HepG2 (cell line): ENCODE measurements around the gene OTOP2.

ENCODE experiments used
- CTCF ChIP-seq: sonication (generic); formaldehyde crosslinking; IDR thresholded peaks from 2 replicates; pipeline ENCODE4 v1.5.0; 2020; ENCODE audit warnings: mild to moderate bottlenecking, missing genetic modification reagents, moderate library complexity
- ETV6 ChIP-seq: sonication (generic); formaldehyde crosslinking; conservative IDR thresholded peaks from 2 replicates; pipeline ENCODE4 v1.4.0; 2020; ENCODE audit warnings: missing genetic modification reagents
- FOXM1 ChIP-seq: sonication (generic); formaldehyde crosslinking; IDR thresholded peaks from 2 replicates; pipeline ENCODE4 v1.5.0; 2020; ENCODE audit warnings: missing genetic modification reagents
- GTF3A ChIP-seq: sonication (generic); formaldehyde crosslinking; conservative IDR thresholded peaks from 2 replicates; pipeline ENCODE4 v1.4.0; 2020; ENCODE audit warnings: mild to moderate bottlenecking, missing genetic modification reagents
- KLF15 ChIP-seq: sonication (generic); formaldehyde crosslinking; IDR thresholded peaks from 2 replicates; pipeline ENCODE4 v1.8.1; 2023; ENCODE audit warnings: borderline replicate concordance, mild to moderate bottlenecking, inconsistent platforms, missing genetic modification reagents, mixed read lengths
- MAFK ChIP-seq, 2 experiments: IDR thresholded peaks in 1 of 2; conservative IDR thresholded peaks in 1 of 2; 2 replicates each; pipeline ENCODE4 v1.6.1; 2011; ENCODE audit warnings: improper control_type of control experiment in 2 of 2, low read length in 2 of 2
- MXI1 ChIP-seq: IDR thresholded peaks from 3 replicates; pipeline ENCODE4 v1.6.1; 2012; ENCODE audit warnings: low read depth, low read length, inconsistent platforms, borderline replicate concordance
- NBN ChIP-seq: fragments of 450-650 bp; conservative IDR thresholded peaks from 2 replicates; pipeline ENCODE4 v1.6.1; 2017
- SNAI1 ChIP-seq: sonication (generic); formaldehyde crosslinking; IDR thresholded peaks from 2 replicates; pipeline ENCODE4 v1.5.0; 2020; ENCODE audit warnings: mild to moderate bottlenecking, missing genetic modification reagents, borderline replicate concordance
- TBL1XR1 ChIP-seq: fragments of 150-350 bp; IDR thresholded peaks from 2 replicates; pipeline ENCODE4 v1.6.1; 2014; ENCODE audit warnings: borderline replicate concordance, low read length; ENCODE audit not compliant: partially characterized antibody
- ZNF639 ChIP-seq: conservative IDR thresholded peaks from 2 replicates; pipeline ENCODE4 v1.6.1; 2018; ENCODE audit warnings: missing genetic modification reagents
- ZSCAN20 ChIP-seq: sonication (generic); formaldehyde crosslinking; IDR thresholded peaks from 2 replicates; pipeline ENCODE4 v1.4.0; 2020; ENCODE audit warnings: missing genetic modification reagents, mild to moderate bottlenecking, borderline replicate concordance
- TF ChIP-seq, protein P1 (sequence below): IDR thresholded peaks from 2 replicates; pipeline ENCODE4 v1.6.1; 2018; ENCODE audit warnings: missing genetic modification reagents

DNA sequence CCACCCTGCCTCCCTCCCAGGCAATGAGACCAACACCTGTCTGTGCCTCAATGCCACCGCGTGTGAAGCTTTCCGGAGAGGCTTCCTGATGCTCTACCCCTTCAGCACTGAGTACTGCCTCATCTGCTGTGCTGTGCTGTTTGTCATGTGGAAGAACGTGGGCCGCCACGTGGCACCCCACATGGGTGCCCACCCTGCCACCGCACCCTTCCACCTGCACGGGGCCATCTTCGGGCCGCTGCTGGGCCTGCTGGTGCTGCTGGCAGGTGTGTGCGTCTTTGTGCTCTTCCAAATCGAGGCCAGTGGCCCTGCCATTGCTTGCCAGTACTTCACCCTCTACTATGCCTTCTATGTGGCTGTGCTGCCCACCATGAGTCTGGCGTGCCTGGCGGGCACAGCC is 22.6 kb downstream of the OTOP2 start:
- TF ChIP-seq CTCF (no peak), TBL1XR1 (no peak), SNAI1 (no peak), KLF15 (CRISPR knock-in tag) (no peak), ETV6 (CRISPR knock-in tag) (no peak), ZNF639 (CRISPR knock-in tag) (no peak), FOXM1 (CRISPR knock-in tag) (no peak), GTF3A (CRISPR knock-in tag) (no peak), NBN (no peak), MXI1 (no peak), MAFK (conservative IDR thresholded peaks at IDR 0.05 in 1 of 2, IDR thresholded peaks at IDR 0.05 in 1 of 2; ENCODE audit: low read length in 2 of 2) (no peak), ZSCAN20 (CRISPR knock-in tag) (no peak)
- TF ChIP-seq, protein P1, sequence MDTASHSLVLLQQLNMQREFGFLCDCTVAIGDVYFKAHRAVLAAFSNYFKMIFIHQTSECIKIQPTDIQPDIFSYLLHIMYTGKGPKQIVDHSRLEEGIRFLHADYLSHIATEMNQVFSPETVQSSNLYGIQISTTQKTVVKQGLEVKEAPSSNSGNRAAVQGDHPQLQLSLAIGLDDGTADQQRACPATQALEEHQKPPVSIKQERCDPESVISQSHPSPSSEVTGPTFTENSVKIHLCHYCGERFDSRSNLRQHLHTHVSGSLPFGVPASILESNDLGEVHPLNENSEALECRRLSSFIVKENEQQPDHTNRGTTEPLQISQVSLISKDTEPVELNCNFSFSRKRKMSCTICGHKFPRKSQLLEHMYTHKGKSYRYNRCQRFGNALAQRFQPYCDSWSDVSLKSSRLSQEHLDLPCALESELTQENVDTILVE, result no peak
